ENCODE measurements around the gene POGK. TPM values are rescaled to one million over a fixed set of nuclear protein-coding genes. Genes with fewer than 3 reads are reported as not detected.

Gene POGK
- total and polyA plus RNA-seq, 4 donors: 19.0 to 56.2 (median 27.2) TPM

- Histone ChIP-seq H3K4me1 (ENCODE audit: control insufficient read depth in 5 of 5, insufficient read depth in 5 of 5, low read length in 5 of 5) (peaks cover 0 to 7% (median 0%) of the 10 kb centered on the region in 5 donors), H3K36me3 (ENCODE audit: control insufficient read depth in 4 of 4, insufficient read depth in 4 of 4, low read length in 4 of 4) (peaks cover 19 to 37% (median 31%) of the 10 kb centered on the region in 4 donors), H3K4me3 (no peak overlapping the region), H3K9ac (ENCODE audit: insufficient read depth in 1 of 2, low read length in 2 of 2) (no peak overlapping the region), H3K9me3 (ENCODE audit: control insufficient read depth in 4 of 4, insufficient read depth in 3 of 4, low read length in 3 of 4) (no peaks in the 10 kb centered on the region), H3K27ac (ENCODE audit: low read depth in 1 of 2, low read length in 1 of 2) (no peak overlapping the region), H3K27me3 (ENCODE audit: control insufficient read depth in 3 of 3, insufficient read depth in 3 of 3, low read length in 2 of 3) (no peaks in the 10 kb centered on the region)
- ATAC-seq (ENCODE audit: insufficient read depth, low FRiP score) (no peak), DNase-seq (no peak)
- WGBS, 2 donors: 91 to 93% methylated on average over 3 of the region's 3 CpGs
- TF ChIP-seq CTCF (IDR thresholded peaks at IDR 0.05; ENCODE audit: control extremely low read depth, extremely low read depth): no peak
Measured at GRCh38 chr1:166857995-166858394, 18.7 kb downstream of the POGK start.

GRCh38 chr1:166858726-166859419 lies 19.6 kb downstream of the POGK start:
- peaks cover 19 to 31% (median 26%) of the 10 kb centered on the region in 4 donors for H3K36me3 ChIP-seq (ENCODE audit: control insufficient read depth in 4 of 4, insufficient read depth in 4 of 4, low read length in 4 of 4)

DNA sequence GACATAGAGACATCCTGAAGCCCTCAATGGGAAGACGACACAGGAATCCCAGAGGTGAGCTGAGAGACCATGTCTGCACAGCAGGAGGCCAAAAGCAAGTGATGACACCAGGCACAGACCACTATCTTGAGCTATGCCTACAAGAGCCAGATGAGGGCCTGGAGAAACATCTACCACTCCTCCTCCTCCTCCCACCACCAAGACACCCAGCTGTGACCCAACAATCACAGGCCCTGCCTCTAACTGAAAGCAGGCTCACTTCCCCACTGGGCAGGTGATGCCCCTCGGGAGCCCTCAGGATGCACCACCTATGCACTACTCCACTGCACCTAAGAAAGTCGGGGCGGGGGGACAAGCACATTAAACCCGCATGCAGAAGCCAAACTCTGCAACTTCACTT lies 20.3 kb downstream of the POGK start:
- H3K4me1 ChIP-seq (ENCODE audit: control insufficient read depth in 5 of 5, insufficient read depth in 5 of 5, low read length in 5 of 5): peaks cover 0 to 7% (median 0%) of the 10 kb centered on the region in 5 donors
- no peaks in the 10 kb centered on the region for H3K9me3 ChIP-seq (ENCODE audit: control insufficient read depth in 4 of 4, insufficient read depth in 3 of 4, low read length in 3 of 4)
- no peak overlapping the region for H3K27ac ChIP-seq (ENCODE audit: low read depth in 1 of 2, low read length in 1 of 2)
- H3K4me3 ChIP-seq: no peak overlapping the region
- no peak for TF ChIP-seq CTCF (IDR thresholded peaks at IDR 0.05; ENCODE audit: control extremely low read depth, extremely low read depth)
- 81 to 86% methylated on average over 5 of the region's 5 CpGs for WGBS, 2 donors
- DNase-seq: no peak
- H3K27me3 ChIP-seq (ENCODE audit: control insufficient read depth in 3 of 3, insufficient read depth in 3 of 3, low read length in 2 of 3): no peaks in the 10 kb centered on the region
- H3K9ac ChIP-seq (ENCODE audit: insufficient read depth in 1 of 2, low read length in 2 of 2): no peak overlapping the region
- no peak for ATAC-seq (ENCODE audit: insufficient read depth, low FRiP score)
- peaks cover 21 to 30% (median 25%) of the 10 kb centered on the region in 4 donors for H3K36me3 ChIP-seq (ENCODE audit: control insufficient read depth in 4 of 4, insufficient read depth in 4 of 4, low read length in 4 of 4)

More at GRCh38 chr1:166858726-166859419, 19.6 kb downstream of the POGK start:
- Histone ChIP-seq H3K9ac (ENCODE audit: insufficient read depth in 1 of 2, low read length in 2 of 2) (no peak overlapping the region), H3K4me3 (no peak overlapping the region), H3K27ac (ENCODE audit: low read depth in 1 of 2, low read length in 1 of 2) (no peak overlapping the region), H3K4me1 (ENCODE audit: control insufficient read depth in 5 of 5, insufficient read depth in 5 of 5, low read length in 5 of 5) (peaks cover 0 to 7% (median 0%) of the 10 kb centered on the region in 5 donors), H3K9me3 (ENCODE audit: control insufficient read depth in 4 of 4, insufficient read depth in 3 of 4, low read length in 3 of 4) (no peaks in the 10 kb centered on the region), H3K27me3 (ENCODE audit: control insufficient read depth in 3 of 3, insufficient read depth in 3 of 3, low read length in 2 of 3) (no peaks in the 10 kb centered on the region)
- 86 to 93% methylated on average over 7 of the region's 7 CpGs for WGBS, 2 donors
- TF ChIP-seq CTCF (IDR thresholded peaks at IDR 0.05; ENCODE audit: control extremely low read depth, extremely low read depth): no peak
- DNase-seq (no peak), ATAC-seq (ENCODE audit: insufficient read depth, low FRiP score) (no peak)

Measured in lung (tissue), 12 donors.